NCI-H2081 (cell line): ENCODE data around the gene LRRC57.
"Not testable (repeated sequence)": the region's sequence is repeated elsewhere in the genome, so short reads cannot be mapped to it uniquely, and the experiment has no call there.

ENCODE experiments used
- DNase-seq, 2 experiments: peaks; one replicate each; lab custom pipeline; 2025; lab: John Stamatoyannopoulos, UW

LRRC57 gene

GRCh38 chr15:42548249-42549031 lies at the start of gene LRRC57, which contains the start of gene HAUS2:
TSS of gene LRRC57 (minus strand) at chr15:42548793. CDS start at chr15:42548434, 359 bp downstream.
TSS of gene HAUS2 (plus strand) at chr15:42548838. CDS start at chr15:42548873, 35 bp downstream.
- peak; percentile 88 to 90 for DNase-seq

DNA sequence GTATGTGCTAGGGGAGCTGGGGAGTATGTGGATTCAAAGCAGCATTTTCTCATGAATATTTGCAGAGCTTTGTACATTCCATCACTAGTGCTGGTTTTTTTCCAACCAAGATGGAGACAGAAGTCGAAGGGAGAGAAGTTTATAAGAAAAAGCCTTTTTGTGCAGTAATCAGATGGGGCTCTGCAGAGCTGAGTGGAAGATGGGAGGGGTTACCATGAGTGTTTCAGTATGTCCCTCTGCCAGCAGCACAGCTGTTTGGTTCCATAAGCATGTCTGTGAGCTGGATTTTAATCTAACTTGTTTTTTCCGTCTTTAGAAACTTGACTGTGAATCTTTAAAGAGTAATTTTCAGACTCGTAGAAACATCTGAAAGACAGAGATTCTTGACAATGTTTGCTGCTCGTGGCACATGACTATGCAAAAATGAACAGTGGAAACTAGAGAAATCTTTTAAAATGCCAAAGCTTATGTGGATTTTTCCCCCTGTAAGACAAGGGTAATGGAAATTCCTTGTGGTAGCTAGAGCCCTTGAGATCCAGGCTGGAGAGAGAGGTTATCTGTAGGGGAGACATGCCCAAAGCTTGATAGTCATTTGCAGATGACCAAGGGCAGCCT lies 47.1 kb upstream of the LRRC57 start:
- no peak for DNase-seq

- no peak for DNase-seq
These were observed 45.5 kb upstream of the LRRC57 start for GRCh38 chr15:42594095-42594494.

GRCh38 chr15:42593143-42593542 lies 44.5 kb upstream of the LRRC57 start:
- DNase-seq, result no peak

DNA sequence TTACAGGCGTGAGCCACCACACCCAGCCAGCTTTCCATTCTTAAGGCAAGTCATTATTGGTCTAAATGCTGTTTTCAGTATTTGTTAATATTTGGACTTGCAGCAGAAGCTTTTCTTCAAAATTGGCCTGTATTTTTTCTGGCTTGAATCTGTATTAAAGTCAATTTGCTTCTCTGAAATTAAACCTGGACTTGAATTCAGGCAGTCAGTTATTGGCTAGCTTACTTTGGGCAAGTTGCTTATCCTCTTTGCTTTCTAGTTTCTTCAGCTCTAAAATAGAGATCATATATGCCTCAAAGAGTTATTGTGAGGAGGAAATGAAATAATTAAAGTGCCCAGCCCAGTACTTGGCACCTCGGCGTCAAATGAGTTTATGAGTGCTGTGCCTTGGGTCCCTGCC lies 44.1 kb upstream of the LRRC57 start:
- DNase-seq, result no peak

GRCh38 chr15:42591238-42591934 lies 42.8 kb upstream of the LRRC57 start:
- no peak for DNase-seq

GRCh38 chr15:42590619-42591237 lies 42.1 kb upstream of the LRRC57 start:
- no peak for DNase-seq

GRCh38 chr15:42584031-42584765 lies 35.6 kb upstream of the LRRC57 start:
- no peak for DNase-seq

GRCh38 chr15:42582569-42583375 lies 34.2 kb upstream of the LRRC57 start:
- no peak for DNase-seq

- DNase-seq, result peak; percentile 72 to 88
These were observed 32.7 kb upstream of the LRRC57 start for GRCh38 chr15:42581272-42581730.

GRCh38 chr15:42578984-42579537 lies 30.5 kb upstream of the LRRC57 start:
- DNase-seq, result no peak

- no peak for DNase-seq
These were observed 29.0 kb upstream of the LRRC57 start for GRCh38 chr15:42577514-42578031.

DNA sequence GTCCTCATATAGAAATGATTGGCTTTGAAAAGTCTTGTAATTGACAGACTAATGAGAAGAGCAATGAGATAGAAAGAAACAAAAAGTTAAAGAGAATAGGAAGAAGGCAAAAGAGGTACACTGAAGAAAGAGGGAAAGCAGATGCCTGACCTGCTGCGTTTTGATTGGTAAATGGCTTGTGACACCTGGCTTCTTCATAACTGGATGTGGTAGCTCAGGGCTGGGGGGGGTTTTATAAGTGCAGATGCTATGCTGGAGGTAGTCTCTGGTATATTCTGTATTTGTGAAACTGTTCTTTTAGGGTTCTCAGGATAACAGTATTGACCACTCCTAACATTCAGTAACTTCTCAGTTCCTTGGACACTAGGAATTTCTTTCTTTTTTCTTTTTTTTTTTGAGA lies 28.2 kb upstream of the LRRC57 start:
- no peak for DNase-seq

DNA sequence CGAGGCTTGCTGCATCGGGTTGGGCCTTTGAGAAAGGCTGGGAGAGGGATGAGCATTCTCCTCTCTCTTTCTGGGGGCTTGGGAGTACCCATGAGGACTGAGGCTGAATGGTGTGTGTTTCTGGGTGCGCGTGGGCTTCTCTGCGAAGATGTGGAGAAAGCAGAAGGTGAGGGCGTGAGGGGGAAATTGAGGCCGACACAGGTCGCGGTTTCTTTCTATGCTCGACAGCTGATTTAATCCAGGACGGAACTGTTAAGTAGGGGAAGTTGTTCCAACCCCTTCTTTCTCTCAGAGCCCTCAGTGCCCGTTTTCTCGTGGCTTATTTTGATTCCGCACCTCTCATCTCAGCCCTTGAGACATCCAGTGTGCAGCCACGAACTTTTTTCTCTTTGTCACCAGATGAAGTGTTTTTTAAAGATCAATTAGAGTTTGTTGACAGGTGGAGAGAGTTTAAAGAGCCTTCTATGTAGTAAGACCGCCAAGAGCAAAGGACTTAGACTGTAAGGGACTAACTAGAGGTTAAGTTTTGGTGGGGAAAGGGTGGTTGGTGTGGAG lies 27.5 kb upstream of the LRRC57 start:
- no peak for DNase-seq

GRCh38 chr15:42575188-42576039 lies 26.8 kb upstream of the LRRC57 start, which contains the start of gene STARD9:
TSS of gene STARD9 (plus strand) at chr15:42575606. CDS start at chr15:42575716, 110 bp downstream.
- peak; percentile 97 to 98 for DNase-seq

GRCh38 chr15:42558739-42559138 lies 10.1 kb upstream of the LRRC57 start:
- DNase-seq, result no peak

- not testable (repeated sequence) for DNase-seq
These were observed 8.1 kb upstream of the LRRC57 start for GRCh38 chr15:42556550-42557207.

DNA sequence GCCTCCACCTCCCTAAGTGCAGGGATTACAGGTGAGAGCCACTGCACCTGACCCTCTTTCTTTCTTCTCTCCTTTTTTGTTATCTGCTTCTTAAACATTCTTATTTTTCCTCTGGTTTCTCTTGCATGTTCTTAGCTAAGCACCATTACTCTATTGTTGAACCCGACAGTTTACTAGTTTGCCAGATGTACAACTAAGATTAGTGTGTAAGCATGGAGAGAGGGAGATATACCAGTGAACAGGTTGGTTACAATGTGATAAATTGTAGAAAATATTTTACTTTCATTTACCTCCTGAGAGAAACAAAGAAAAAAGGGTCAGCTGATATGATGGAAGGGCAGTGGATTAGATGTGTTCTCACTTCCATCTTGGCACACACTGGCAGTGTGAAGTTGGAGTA lies 5.0 kb upstream of the LRRC57 start:
- DNase-seq, result no peak
